ENCODE results near the gene ITPKB. TPM values are rescaled to one million over a fixed set of nuclear protein-coding genes. Genes with fewer than 3 reads are reported as not detected.

The ITPKB gene
- total and polyA plus RNA-seq, 2 experiments from 2014 or later, result 0.31 to 5.2 TPM

- H3K4me3 Mint-ChIP-seq, result no peak overlapping the region
These were observed 92.1 kb downstream of the ITPKB start for GRCh38 chr1:226646870-226647449.

More at GRCh38 chr1:226646870-226647449, 92.1 kb downstream of the ITPKB start:
- H3K36me3 Mint-ChIP-seq (ENCODE audit: low read depth), result no peaks in the 10 kb centered on the region; the same call in 2 of the 3 replicates
- H3K27me3 Mint-ChIP-seq (ENCODE audit: insufficient read depth, low read depth, poor library complexity), result peaks cover 10% of the 10 kb centered on the region
- Histone ChIP-seq H3K4me1 (ENCODE audit: insufficient read depth) (peaks cover 4% of the 10 kb centered on the region; the same call in 1 of the 2 replicates), H2AFZ (no peak overlapping the region), H3K4me2 (no peak overlapping the region), H3K9me2 (ENCODE audit: insufficient read depth) (no peaks in the 10 kb centered on the region), H3K27ac (ENCODE audit: low read depth) (no peak overlapping the region), H3K79me2 (replicated peaks; ENCODE audit: insufficient read depth) (no peaks in the 10 kb centered on the region), H3F3A (replicated peaks; ENCODE audit: low read depth) (no peaks in the 10 kb centered on the region), H3K4me3 (no peak overlapping the region), H3K36me3 (ENCODE audit: insufficient read depth) (no peaks in the 10 kb centered on the region), H4K20me1 (replicated peaks; ENCODE audit: insufficient read depth) (no peaks in the 10 kb centered on the region), H3K27me3 (ENCODE audit: insufficient read depth) (no peaks in the 10 kb centered on the region)
- TF ChIP-seq, protein P1, sequence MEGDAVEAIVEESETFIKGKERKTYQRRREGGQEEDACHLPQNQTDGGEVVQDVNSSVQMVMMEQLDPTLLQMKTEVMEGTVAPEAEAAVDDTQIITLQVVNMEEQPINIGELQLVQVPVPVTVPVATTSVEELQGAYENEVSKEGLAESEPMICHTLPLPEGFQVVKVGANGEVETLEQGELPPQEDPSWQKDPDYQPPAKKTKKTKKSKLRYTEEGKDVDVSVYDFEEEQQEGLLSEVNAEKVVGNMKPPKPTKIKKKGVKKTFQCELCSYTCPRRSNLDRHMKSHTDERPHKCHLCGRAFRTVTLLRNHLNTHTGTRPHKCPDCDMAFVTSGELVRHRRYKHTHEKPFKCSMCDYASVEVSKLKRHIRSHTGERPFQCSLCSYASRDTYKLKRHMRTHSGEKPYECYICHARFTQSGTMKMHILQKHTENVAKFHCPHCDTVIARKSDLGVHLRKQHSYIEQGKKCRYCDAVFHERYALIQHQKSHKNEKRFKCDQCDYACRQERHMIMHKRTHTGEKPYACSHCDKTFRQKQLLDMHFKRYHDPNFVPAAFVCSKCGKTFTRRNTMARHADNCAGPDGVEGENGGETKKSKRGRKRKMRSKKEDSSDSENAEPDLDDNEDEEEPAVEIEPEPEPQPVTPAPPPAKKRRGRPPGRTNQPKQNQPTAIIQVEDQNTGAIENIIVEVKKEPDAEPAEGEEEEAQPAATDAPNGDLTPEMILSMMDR (conservative IDR thresholded peaks at IDR 0.05; ENCODE audit: low read depth in 2 of 2), result no peak
- TF ChIP-seq EZH2phosphoT487 (IDR thresholded peaks at IDR 0.05; ENCODE audit: unreplicated experiment) (no peak), POLR2AphosphoS5 (IDR thresholded peaks at IDR 0.05; ENCODE audit: low read depth) (no peak), ZNF331 (CRISPR knock-in tag; IDR thresholded peaks at IDR 0.05; ENCODE audit: low read depth) (no peak), EZH2 (IDR thresholded peaks at IDR 0.05; ENCODE audit: low read depth, unreplicated experiment) (no peak), CREB1 (CRISPR knock-in tag; IDR thresholded peaks at IDR 0.05; ENCODE audit: low read depth) (no peak), REST (IDR thresholded peaks at IDR 0.05; ENCODE audit: unreplicated experiment) (no peak), ZNF114 (CRISPR knock-in tag; IDR thresholded peaks at IDR 0.05) (no peak), JUNB (IDR thresholded peaks at IDR 0.05; ENCODE audit: unreplicated experiment) (no peak), STAT1 (IDR thresholded peaks at IDR 0.05; ENCODE audit: unreplicated experiment) (no peak), ZNF462 (CRISPR knock-in tag; IDR thresholded peaks at IDR 0.05) (no peak), NANOG (IDR thresholded peaks at IDR 0.05; ENCODE audit: borderline replicate concordance) (no peak), ETS1 (IDR thresholded peaks at IDR 0.05) (no peak)
- DNase-seq (ENCODE audit: low spot score) (no peak), ATAC-seq (no peak)
- H3K27ac Mint-ChIP-seq, result no peak overlapping the region
- no peaks in the 10 kb centered on the region; the same call in 2 of the 3 replicates for H3K9me3 Mint-ChIP-seq
- H3K4me1 Mint-ChIP-seq, result peaks cover 22% of the 10 kb centered on the region

Data from GM23338 (cell line).